ENCODE results near the gene DMRTB1. TPM values are rescaled to one million over a fixed set of nuclear protein-coding genes. Genes with fewer than 3 reads are reported as not detected.

DMRTB1 gene
- total and polyA plus RNA-seq, 2 of the 4 experiments (the other 2 are of a cell fraction), result not detected

GRCh38 chr1:53485478-53486394 is 26.5 kb downstream of the DMRTB1 start:
- Histone ChIP-seq H2AK9ac (replicated peaks; ENCODE audit: low read depth, low read length, poor library complexity) (peak overlapping the region; percentile 75), H4K20me1 (ENCODE audit: insufficient read depth, low read length) (no peaks in the 10 kb centered on the region), H2AK5ac (ENCODE audit: low read depth, low read length) (peak overlapping the region; percentile 61; the same call in 1 of the 2 replicates), H3K14ac (replicated peaks; ENCODE audit: low read depth, low read length) (no peak overlapping the region), H2BK5ac (ENCODE audit: low read depth, low read length, poor library complexity, severe bottlenecking) (no peak overlapping the region), H3K4me2 (ENCODE audit: low read depth, low read length) (no peak overlapping the region), H3K9me1 (ENCODE audit: insufficient read depth, low read length) (no peaks in the 10 kb centered on the region), H3K4me1 (ENCODE audit: control insufficient read depth, insufficient read depth, low read length) (no peaks in the 10 kb centered on the region; the same call in 1 of the 2 replicates), H3K9me3 (ENCODE audit: control insufficient read depth, insufficient read depth, low read length) (peaks cover 5% of the 10 kb centered on the region), H3K23ac (ENCODE audit: low read depth, low read length) (no peak overlapping the region), H2BK15ac (ENCODE audit: low read depth, low read length) (no peak overlapping the region), H2BK20ac (ENCODE audit: low read depth, low read length) (no peak overlapping the region), H4K5ac (ENCODE audit: low read depth, low read length) (no peak overlapping the region), H3K27ac (ENCODE audit: insufficient read depth, low read length) (no peak overlapping the region), H3K4ac (ENCODE audit: low read depth, low read length) (no peak overlapping the region), H3K4me3 (ENCODE audit: insufficient read depth, low read depth, low read length) (no peak overlapping the region), H4K8ac (ENCODE audit: low read depth in 2 of 2, low read length in 2 of 2) (no peak overlapping the region), H4K91ac (ENCODE audit: insufficient read depth, low read depth, low read length) (no peak overlapping the region), H2BK120ac (ENCODE audit: low read depth, low read length) (0 out of 2 replicates have a peak overlapping the region, but pooled peaks have one; percentile 53), H3K56ac (ENCODE audit: extremely low read depth, insufficient read depth, low read length) (no peak overlapping the region), H3K36me3 (ENCODE audit: control insufficient read depth, insufficient read depth, low read length) (no peaks in the 10 kb centered on the region), H3K9ac (ENCODE audit: low read depth, low read length) (no peak overlapping the region), H2AFZ (replicated peaks; ENCODE audit: low read length, poor library complexity) (peak overlapping the region; percentile 88), H3K79me1 (ENCODE audit: low read depth in 1 of 2, low read length in 2 of 2) (no peaks in the 10 kb centered on the region), H3K27me3 (ENCODE audit: control insufficient read depth, insufficient read depth, low read length) (peaks cover 43% of the 10 kb centered on the region), H3K18ac (ENCODE audit: low read depth, low read length) (no peak overlapping the region)
- DNase-seq, result peak; percentile 76
- BruUV-seq (replicated peaks), result no TSS peak
- POLR2A ChIA-PET (ENCODE audit: unreplicated experiment), result no interaction called here
- intact Hi-C loops (cut with micrococcal nuclease) (loop anchor here (1.0 to 5.0 kb wide), 4 partner anchors 202 to 462 kb away; partner anchors contain the start of genes IFT25 and LRRC42), in situ Hi-C loops (cut with MboI; ENCODE audit: low sequenced_read_pairs) (loop anchor here (5.0 kb wide), 1 partner anchor 272 kb away; no protein-coding TSS in a partner anchor), dilution Hi-C loops (cut with HindIII; ENCODE audit: low sequenced_read_pairs, unreplicated experiment) (no loop called here)
- CTCF ChIA-PET, result interaction anchor here (0.6 to 2.3 kb wide), 4 partner anchors 268 to 390 kb away, joined by 3 to 12 read pairs (median 4); no protein-coding TSS in a partner anchor
- WGBS, 2 experiments (ENCODE audit: extremely low coverage in 2 of 2, insufficient read length in 1 of 2), result 41% methylated on average over 3 of the region's 27 CpGs; no CpG with 5 or more reads in 1 of the 2 experiments
- ATAC-seq (ENCODE audit: low read depth), result peak; percentile 97
- TF ChIP-seq RAD21 (IDR thresholded peaks at IDR 0.05; ENCODE audit: low read length), result peak; percentile 99
- TF ChIP-seq MXI1 (IDR thresholded peaks at IDR 0.05; ENCODE audit: borderline replicate concordance, low read depth, low read length), result no peak
- TF ChIP-seq RFX5 (IDR thresholded peaks at IDR 0.05; ENCODE audit: low read depth, low read length), result no peak
- TF ChIP-seq CTCF (conservative IDR thresholded peaks at IDR 0.05; ENCODE audit: low read depth, low read length), result peak; percentile 98
- TF ChIP-seq RCOR1 (IDR thresholded peaks at IDR 0.05; ENCODE audit: insufficient replicate concordance, low read length), result no peak
- TF ChIP-seq CHD1 (IDR thresholded peaks at IDR 0.05; ENCODE audit: low read depth, low read length), result no peak
- TF ChIP-seq MAFK (IDR thresholded peaks at IDR 0.05; ENCODE audit: low read depth, low read length), result no peak
- no peak for TF ChIP-seq FOS (IDR thresholded peaks at IDR 0.05; ENCODE audit: low read depth, low read length)
- no peak for TF ChIP-seq BHLHE40 (IDR thresholded peaks at IDR 0.05; ENCODE audit: low read depth, low read length)
- TF ChIP-seq MAZ (IDR thresholded peaks at IDR 0.05; ENCODE audit: borderline replicate concordance, low read depth, low read length), result peak; percentile 45; the same call in 1 of the 2 replicates
- no peak for TF ChIP-seq NFE2L2 (IDR thresholded peaks at IDR 0.05; ENCODE audit: low read depth, low read length)
- no peak for TF ChIP-seq ELK1 (IDR thresholded peaks at IDR 0.05; ENCODE audit: borderline replicate concordance, low read depth, low read length)
- peak; percentile 98 for TF ChIP-seq SMC3 (IDR thresholded peaks at IDR 0.05; ENCODE audit: low read depth, low read length)
- TF ChIP-seq POLR2A (IDR thresholded peaks at IDR 0.05; ENCODE audit: low read depth, low read length), result peak; percentile 46; the same call in 1 of the 2 replicates
